Measurements from ENCODE around the gene MS4A7. TPM values are rescaled to one million over a fixed set of nuclear protein-coding genes. Genes with fewer than 3 reads are reported as not detected.

Gene MS4A7
- total RNA-seq, 1 donor from 2014 or later: 14.9 TPM

Other genes starting within 250 kb of the MS4A7 start
- 41.7 TPM for gene MS4A6A, start 195.4 kb upstream of the MS4A7 start, total RNA-seq (ENCODE audit: insufficient read depth, low replicate concordance)
- gene MS4A4E, start 135.4 kb upstream of the MS4A7 start, total RNA-seq (ENCODE audit: insufficient read depth, low replicate concordance): not detected
- gene MS4A4A, start 97.9 kb upstream of the MS4A7 start, total RNA-seq (ENCODE audit: insufficient read depth, low replicate concordance): 11.6 TPM
- not detected for gene MS4A6E, start 51.3 kb upstream of the MS4A7 start, total RNA-seq (ENCODE audit: insufficient read depth, low replicate concordance)
- gene MS4A14, start 17.9 kb downstream of the MS4A7 start, total RNA-seq (ENCODE audit: insufficient read depth, low replicate concordance): 2.4 TPM
- gene MS4A5, start 51.0 kb downstream of the MS4A7 start, total RNA-seq (ENCODE audit: insufficient read depth, low replicate concordance): not detected
- 6.0 TPM for gene MS4A1, start 77.3 kb downstream of the MS4A7 start, total RNA-seq (ENCODE audit: insufficient read depth, low replicate concordance)
- not detected for gene MS4A12, start 114.2 kb downstream of the MS4A7 start, total RNA-seq (ENCODE audit: insufficient read depth, low replicate concordance)
- gene MS4A13, start 136.9 kb downstream of the MS4A7 start, total RNA-seq (ENCODE audit: insufficient read depth, low replicate concordance): 2.2 TPM